D721Med (cell line): Measurements from ENCODE around the gene VSX1.

Experiments
- DNase-seq: peaks from one replicate; pipeline ENCODE4 v3.0.0; 2011; ENCODE audit warnings: low spot score; ENCODE audit not compliant: insufficient read length
- FAIRE-seq: peaks from 2 replicates; lab custom pipeline; 2011; peaks lifted over from hg19 to GRCh38; lab: Jason Lieb, UNC
- TF ChIP-seq, protein P1 (sequence below): IDR thresholded peaks from 2 replicates; pipeline ENCODE4 v1.5.1; 2012; ENCODE audit warnings: mild to moderate bottlenecking, control low read depth; ENCODE audit not compliant: insufficient read depth; ENCODE audit errors: missing control alignments

Gene VSX1

DNA sequence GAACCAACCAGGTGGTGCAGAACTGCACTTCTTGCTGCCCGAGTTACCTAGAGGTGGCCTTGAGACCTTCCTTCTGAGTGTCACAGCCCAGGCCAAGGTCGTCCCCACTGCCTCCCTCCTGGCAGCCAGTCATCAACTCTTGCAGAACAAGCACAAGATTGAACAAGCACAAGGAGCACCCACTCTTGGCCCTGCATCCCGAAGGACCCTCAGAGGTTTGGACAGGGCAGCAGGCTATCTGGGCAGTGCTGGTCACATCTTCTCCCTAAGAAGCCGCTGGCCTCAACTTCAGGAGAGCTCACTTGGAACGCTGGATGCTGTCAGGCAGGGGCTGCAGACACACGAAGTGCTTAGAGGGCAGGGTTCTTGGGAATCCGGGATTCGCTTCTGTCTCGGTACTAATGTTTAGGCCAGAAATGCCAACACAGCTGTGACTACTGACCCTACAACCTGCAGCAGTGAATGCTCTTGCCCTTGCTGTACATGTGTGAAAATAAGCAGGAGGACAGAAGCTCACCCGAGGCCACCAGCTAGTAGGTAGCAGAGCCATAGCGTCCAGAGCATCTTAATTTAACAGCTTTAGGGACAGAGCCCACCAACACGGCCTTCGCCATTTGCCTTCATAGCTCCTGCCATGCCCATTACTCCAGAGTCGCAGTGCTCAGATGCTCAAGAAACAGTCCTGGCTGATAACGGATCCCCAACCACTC, 20.0 kb downstream of the VSX1 start:
- TF ChIP-seq, protein P1, sequence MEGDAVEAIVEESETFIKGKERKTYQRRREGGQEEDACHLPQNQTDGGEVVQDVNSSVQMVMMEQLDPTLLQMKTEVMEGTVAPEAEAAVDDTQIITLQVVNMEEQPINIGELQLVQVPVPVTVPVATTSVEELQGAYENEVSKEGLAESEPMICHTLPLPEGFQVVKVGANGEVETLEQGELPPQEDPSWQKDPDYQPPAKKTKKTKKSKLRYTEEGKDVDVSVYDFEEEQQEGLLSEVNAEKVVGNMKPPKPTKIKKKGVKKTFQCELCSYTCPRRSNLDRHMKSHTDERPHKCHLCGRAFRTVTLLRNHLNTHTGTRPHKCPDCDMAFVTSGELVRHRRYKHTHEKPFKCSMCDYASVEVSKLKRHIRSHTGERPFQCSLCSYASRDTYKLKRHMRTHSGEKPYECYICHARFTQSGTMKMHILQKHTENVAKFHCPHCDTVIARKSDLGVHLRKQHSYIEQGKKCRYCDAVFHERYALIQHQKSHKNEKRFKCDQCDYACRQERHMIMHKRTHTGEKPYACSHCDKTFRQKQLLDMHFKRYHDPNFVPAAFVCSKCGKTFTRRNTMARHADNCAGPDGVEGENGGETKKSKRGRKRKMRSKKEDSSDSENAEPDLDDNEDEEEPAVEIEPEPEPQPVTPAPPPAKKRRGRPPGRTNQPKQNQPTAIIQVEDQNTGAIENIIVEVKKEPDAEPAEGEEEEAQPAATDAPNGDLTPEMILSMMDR, result no peak
- DNase-seq (no peak), FAIRE-seq (no peak)

DNA sequence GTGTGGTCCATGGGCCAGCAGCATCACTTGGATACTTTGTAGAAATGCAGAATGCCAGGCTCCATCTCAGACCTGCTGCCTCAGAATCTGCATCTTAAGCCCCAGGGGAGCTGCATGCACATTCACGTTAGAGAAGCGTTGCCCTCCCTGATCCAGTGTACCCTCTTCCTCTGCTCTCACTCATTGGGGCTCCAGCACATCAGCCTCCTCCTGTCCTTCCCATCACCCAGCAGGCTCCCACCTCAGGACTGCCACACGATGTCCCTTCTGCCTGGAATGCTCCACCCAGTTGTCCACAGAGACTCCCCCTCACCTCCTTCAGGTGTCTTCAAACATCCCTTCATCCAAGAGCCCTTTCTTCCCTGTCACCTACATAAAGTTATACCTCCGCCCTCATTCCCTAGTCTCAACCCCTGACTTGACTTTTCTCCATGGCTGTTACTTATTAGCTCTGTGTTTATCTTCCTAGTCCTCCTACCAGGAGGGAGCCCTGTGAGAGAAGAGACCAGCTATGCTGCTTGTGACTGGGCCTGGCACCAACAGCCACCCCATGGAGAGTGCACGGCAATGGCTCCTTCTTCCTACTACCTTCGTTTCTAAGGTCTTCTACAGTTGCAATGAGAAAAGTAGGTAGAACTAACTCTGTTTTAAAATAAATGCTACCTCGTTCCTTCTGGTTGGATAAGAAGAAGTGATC, 20.7 kb downstream of the VSX1 start:
- no peak for DNase-seq
- no peak for FAIRE-seq
- TF ChIP-seq, protein P1, result no peak

DNA sequence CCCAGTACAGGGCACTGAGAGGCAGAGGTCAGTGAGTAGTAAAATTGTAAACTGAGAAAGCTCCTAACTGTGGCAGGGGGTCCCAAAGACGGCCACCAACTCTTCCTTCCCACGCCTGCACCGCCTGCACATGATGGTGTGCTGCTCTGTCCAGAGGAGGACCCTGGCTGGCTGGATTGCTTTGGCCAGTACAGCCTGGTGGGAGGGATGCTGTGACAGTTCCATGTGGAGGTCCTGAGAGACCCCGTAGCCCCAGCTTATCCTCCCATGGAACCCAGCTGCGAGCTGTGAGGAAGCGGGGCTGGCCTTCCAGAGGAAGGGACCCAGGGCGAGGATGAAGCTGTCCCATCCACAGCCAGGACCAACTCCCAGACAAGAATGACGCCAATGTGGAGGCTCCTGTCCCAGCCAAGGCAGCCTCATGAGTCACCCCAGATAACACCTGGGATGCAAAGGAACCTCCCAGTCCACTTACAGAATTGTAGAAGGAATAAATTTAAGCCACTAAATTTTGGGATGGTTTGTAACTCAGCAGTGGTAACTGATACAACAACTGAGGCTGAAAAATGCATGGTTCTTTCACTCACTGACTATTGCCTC, 22.0 kb downstream of the VSX1 start:
- FAIRE-seq (no peak), DNase-seq (no peak)
- TF ChIP-seq, protein P1, result no peak

DNA sequence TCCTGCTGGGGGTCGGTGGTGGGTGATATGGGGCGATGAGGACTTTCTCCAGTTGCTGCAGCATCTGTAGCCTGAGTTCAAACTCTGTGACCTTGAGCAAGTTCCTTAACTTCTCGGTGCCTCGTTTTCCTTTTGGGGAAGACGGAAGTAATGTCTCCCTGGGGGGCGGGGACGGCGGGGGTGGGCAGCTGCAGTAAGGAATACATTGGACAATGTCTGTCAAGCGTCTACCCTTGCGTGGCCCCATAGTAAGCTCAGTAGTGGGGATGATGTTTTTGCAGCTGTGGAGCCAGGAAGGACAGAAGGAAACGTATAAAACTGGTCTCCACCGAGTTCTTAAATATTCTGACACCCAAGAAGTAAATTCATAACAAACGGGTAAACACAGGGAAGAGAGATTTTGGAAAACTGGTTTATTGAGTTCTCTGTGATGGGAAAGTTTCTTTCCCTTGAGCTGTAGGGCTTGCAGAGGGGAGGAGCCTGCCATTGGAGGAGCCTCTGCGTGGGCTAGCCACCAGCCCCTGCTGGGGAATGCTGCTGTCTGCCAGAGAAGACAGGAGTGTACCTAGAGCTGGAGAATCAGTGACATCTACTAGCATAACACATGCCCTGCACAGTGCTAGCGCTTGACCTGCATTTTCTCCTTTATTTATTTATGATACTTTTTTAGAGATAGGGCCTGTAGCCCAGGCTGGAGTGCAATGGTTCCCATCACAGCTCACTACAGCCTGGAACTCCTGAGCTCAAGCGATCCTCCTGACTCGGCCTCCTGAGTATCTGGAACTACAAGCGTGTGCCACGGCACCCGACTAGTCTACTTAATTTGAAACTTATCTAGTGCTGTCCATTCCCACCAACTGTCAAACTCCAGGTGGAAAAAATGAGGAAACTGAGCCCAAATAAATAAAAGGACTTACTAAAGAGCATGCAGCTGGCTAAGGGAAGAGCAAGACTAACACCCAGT, 22.8 kb downstream of the VSX1 start:
- DNase-seq (no peak), FAIRE-seq (no peak)
- TF ChIP-seq, protein P1, result no peak

DNA sequence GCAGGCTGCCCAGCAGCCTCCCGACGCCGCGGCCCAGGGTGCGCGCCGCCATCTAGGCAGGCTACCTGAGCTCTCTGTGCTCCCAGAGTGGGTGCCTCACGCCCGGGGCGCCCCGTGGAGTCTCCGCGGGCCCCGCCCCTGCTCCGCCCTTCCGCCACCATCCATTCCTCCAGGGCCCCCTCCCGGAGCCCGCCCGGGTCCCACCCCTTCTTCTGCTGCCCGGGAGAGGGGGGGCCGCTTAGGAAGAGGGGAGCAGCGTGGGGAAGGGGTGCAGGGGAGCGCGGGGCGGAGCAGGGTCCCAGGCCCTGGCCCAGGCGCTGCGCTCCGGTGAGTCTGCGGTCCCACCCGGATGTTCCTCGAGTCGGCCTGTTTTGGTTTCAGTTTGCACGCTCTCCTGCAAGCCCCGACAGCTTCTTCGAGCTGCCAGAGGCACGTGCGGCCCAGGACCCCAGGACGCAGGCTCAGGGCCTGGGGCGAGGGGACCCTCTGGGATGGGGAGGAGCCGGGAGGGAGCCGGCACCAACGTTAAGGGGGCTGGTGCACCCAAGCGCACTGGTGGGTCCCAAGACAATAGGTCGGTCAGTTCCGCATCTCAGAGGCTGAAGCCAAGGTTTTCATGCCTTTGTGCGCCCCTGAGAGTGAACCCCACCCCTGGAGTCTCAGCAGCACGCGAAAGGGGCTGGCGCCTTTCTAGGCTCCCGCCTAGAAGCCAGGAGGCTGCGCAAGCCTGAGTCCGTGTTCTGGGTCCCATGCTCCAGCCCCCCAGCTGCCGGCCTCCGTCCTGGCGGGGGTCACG, 23.7 kb downstream of the VSX1 start, which contains the start of gene ACSS1:
TSS of gene ACSS1 (minus strand) at position 89 of the 796 bp plus-strand sequence. CDS start at position 52, 37 bp downstream.
- TF ChIP-seq, protein P1, result no peak
- no peak for DNase-seq
- FAIRE-seq, result no peak
